Mononuclear cell (primary cell): ENCODE data around the gene NCAPG. TPM values are rescaled to one million over a fixed set of nuclear protein-coding genes. Genes with fewer than 3 reads are reported as not detected.

Source experiments
- H3K27me3 ChIP-seq: 2 replicates; pipeline ENCODE4 v1.6.0; 2011; ENCODE audit warnings: low read length, control low read depth; ENCODE audit not compliant: insufficient read depth
- H3K4me1 ChIP-seq: 2 replicates; pipeline ENCODE4 v1.5.1; 2011; ENCODE audit warnings: mild to moderate bottlenecking, low read length, control low read depth; ENCODE audit not compliant: insufficient read depth
- H3K4me3 ChIP-seq: 2 replicates; pipeline ENCODE4 v1.5.1; 2011; ENCODE audit warnings: mild to moderate bottlenecking, low read length, moderate library complexity
- H3K9me3 ChIP-seq: 2 replicates; pipeline ENCODE4 v1.5.1; 2011; ENCODE audit warnings: low read depth, mild to moderate bottlenecking, control low read depth, low read length
- total RNA-seq: library from RNA; depleted of rRNA; stranded (reverse); fragments of >200 nt; gene quantifications from one replicate; pipeline ENCODE4 v1.2.3, GENCODE V29; 2012

Gene NCAPG
- total RNA-seq, 1 donor = 0.42 TPM

DNA sequence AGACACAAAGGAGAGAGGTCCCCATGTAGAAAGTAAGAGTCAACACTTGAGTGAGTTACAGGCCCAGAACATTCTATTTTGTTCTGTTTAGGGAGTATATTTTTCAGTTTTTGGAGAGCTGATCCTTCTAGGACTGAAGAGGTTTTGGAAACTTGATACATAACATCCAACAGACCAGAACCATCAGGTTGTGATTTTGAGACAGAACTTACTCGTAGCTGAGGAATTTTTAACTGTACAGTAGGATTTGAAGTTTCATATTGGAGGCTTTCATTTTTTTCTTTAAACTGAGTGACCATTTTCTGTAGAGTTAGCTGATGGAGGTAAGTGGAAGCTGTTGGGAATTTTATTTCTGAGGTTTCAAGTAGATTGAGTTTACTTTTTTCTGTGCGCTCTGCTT is 73.3 kb downstream of the NCAPG start:
- Histone ChIP-seq H3K27me3 (no peaks in the 10 kb centered on the region), H3K4me3 (no peak overlapping the region), H3K4me1 (no peaks in the 10 kb centered on the region), H3K9me3 (no peaks in the 10 kb centered on the region)

DNA sequence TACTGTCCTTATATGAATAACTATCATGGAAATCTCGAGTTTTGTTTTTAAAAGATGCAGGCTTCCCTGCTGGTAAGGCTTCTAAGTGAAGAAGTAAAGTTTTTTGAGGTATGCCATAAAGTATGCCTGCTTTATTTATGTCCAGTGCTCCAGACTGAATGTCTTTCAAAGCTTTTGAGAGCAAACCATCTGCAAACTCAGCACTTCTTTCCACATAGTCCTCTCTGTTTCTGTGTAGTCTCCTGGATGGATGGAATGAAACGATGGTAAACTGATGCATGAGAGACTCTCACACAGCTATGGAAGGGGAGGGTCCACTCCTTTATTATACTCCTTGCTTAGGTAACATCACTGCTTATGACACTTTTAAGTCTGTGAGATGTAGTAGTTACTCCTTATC is 73.7 kb downstream of the NCAPG start:
- Histone ChIP-seq H3K4me1 (no peaks in the 10 kb centered on the region), H3K9me3 (no peaks in the 10 kb centered on the region), H3K4me3 (no peak overlapping the region), H3K27me3 (no peaks in the 10 kb centered on the region)

DNA sequence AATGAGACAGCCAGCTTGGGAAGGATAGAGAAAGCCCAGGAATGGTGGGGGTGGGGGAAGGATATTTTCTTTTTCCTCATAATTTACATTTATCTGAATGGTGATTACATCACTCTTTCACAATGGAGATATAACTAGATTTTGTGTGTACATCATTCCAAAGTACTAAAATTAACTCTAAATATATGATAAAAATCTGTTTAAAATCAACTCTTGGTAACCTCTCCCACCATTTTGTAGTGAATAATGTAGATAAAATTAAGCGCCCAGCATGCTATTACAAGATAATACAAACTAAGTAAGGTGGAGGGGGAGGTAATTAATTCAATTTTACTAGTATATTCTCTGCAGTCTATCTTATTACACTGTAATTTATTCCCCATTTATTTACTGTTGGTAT is 78.9 kb downstream of the NCAPG start:
- H3K4me3 ChIP-seq = no peak overlapping the region
- H3K27me3 ChIP-seq = no peaks in the 10 kb centered on the region
- no peaks in the 10 kb centered on the region for H3K4me1 ChIP-seq
- no peaks in the 10 kb centered on the region for H3K9me3 ChIP-seq

DNA sequence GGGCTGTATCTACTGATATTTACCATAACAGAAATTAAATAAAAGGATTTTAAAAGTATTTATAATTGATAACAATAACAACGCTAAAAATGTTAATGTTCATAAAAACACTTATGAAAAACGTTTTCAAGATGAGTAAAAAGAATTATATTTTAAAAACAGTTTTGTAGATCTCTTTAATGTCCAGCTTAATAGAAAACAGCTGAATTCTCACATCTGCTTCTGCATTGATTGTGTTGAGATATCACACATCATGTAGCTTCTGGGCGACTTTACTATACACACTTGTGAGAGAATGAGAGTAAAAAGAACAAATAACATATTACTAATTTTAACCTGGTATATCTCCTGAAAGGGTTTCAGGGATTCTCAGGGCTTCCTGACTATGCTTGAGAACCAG is 83.6 kb downstream of the NCAPG start:
- Histone ChIP-seq H3K4me3 (no peak overlapping the region), H3K9me3 (no peaks in the 10 kb centered on the region), H3K27me3 (no peaks in the 10 kb centered on the region), H3K4me1 (no peaks in the 10 kb centered on the region)

Other genes starting within 250 kb of the NCAPG start
- 88.7 TPM for gene LAP3, start 233.8 kb upstream of the NCAPG start, total RNA-seq
- gene MED28, start 196.3 kb upstream of the NCAPG start, total RNA-seq = 18.5 TPM
- gene FAM184B, start 29.4 kb upstream of the NCAPG start, total RNA-seq = under 0.01 TPM
- 50.5 TPM for gene DCAF16, start 222 bp upstream of the NCAPG start, total RNA-seq
- 16.4 TPM for gene LCORL, start 210.8 kb downstream of the NCAPG start, total RNA-seq